ENCODE measurements around the gene CNOT3. TPM values are rescaled to one million over a fixed set of nuclear protein-coding genes. Genes with fewer than 3 reads are reported as not detected.

The CNOT3 gene
- total and polyA plus RNA-seq, 9 of the 15 experiments (the other 6 are each of a cell fraction or from before 2014, with no cell fraction given), result 0.27 to 60.4 (median 9.9) TPM

- TF ChIP-seq MXI1 (IDR thresholded peaks at IDR 0.05; ENCODE audit: low read depth, low read length), result peak; percentile 62
- no peak for TF ChIP-seq CGGBP1 (CRISPR knock-in tag; IDR thresholded peaks at IDR 0.05)
- no peak for TF ChIP-seq ZNF41 (CRISPR knock-in tag; conservative IDR thresholded peaks at IDR 0.05)
- TF ChIP-seq KLF10 (CRISPR knock-in tag; IDR thresholded peaks at IDR 0.05), result no peak
- TF ChIP-seq ZNF76 (CRISPR knock-in tag; IDR thresholded peaks at IDR 0.05; ENCODE audit: borderline replicate concordance), result 0 out of 2 replicates have a peak, but pooled peaks have one; percentile 27
- no peak for TF ChIP-seq TCF7L2 (IDR thresholded peaks at IDR 0.05; ENCODE audit: low read depth, low read length)
- no peak for TF ChIP-seq FOXK1 (CRISPR knock-in tag; IDR thresholded peaks at IDR 0.05; ENCODE audit: borderline replicate concordance)
- no peak for TF ChIP-seq MAFF (IDR thresholded peaks at IDR 0.05; ENCODE audit: low read length)
- no peak for TF ChIP-seq BCOR (IDR thresholded peaks at IDR 0.05)
- peak; percentile 38 for TF ChIP-seq RBM22 (IDR thresholded peaks at IDR 0.05; ENCODE audit: low read depth, low read length, poor library complexity, severe bottlenecking)
- peak; percentile 32; the same call in 1 of the 2 replicates for TF ChIP-seq FOXP4 (CRISPR knock-in tag; IDR thresholded peaks at IDR 0.05; ENCODE audit: borderline replicate concordance)
- TF ChIP-seq RBM14 (IDR thresholded peaks at IDR 0.05; ENCODE audit: borderline replicate concordance, insufficient read depth, low read depth, low read length), result no peak
- peak; percentile 52; the same call in 1 of the 2 replicates for TF ChIP-seq ZNF75A (CRISPR knock-in tag; IDR thresholded peaks at IDR 0.05)
- TF ChIP-seq STAT6 (CRISPR knock-in tag; IDR thresholded peaks at IDR 0.05), result no peak
These were observed 53.6 kb downstream of the CNOT3 start, which contains the start of gene TSEN34 (continued) for GRCh38 chr19:54191011-54191810.

Measured in K562 (cell line).